Astrocyte (in vitro differentiated cells and primary cell): ENCODE data around the gene KIZ.

Experiments
- CTCF ChIP-seq: IDR thresholded peaks from 2 replicates; pipeline ENCODE4 v1.5.1; 2011; ENCODE audit warnings: low read depth, mild to moderate bottlenecking, inconsistent platforms, low read length, moderate library complexity; ENCODE audit not compliant: insufficient read depth
- EZH2 ChIP-seq: IDR thresholded peaks from 2 replicates; pipeline ENCODE4 v1.6.1; 2012; ENCODE audit warnings: mild to moderate bottlenecking, low read length, inconsistent platforms; ENCODE audit not compliant: insufficient read depth

DNA sequence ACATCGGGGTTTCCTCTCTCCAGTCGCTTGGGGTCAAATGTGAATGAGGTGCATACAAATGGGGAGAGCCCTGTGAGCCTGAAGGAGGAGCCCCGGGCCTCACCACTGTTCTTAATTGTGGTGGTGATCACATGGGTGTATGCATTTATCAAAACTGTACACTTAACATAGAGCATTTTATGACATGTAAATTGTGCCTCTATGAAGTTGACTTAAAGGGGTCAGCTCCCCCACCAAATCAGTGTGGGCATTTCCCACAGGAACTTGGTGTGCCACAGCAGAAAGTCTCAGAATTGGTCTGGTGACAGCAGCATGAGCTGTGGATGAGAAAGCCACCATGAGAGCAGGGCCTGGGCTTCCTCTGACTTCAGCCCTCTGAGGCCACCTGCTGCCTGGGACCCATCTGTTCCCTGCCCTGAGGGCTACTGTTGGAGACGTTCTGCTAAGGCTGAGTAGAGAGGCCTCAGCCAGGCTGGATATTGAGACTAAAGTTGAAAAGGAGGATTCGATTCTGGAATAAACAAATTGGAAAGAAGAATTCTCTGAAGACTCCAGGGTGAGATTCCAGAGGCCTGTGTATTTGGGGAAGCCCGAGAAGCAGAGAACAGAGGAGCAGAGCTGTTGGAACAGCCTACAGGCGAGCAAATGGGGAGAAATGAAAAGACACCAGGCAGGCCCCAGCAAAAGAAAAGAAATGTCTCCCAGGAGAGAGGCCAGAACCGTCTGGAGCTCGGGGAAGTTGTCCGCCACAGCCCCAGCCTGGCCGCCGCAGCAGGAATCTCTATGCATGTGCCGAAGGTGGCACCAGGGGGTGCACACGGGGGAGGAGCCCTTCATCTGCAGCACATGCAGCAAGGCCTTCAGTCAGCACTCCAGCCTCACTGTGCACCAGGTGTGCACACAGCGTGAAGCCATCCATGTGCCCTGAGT is 139.6 kb downstream of the KIZ start:
- TF ChIP-seq EZH2 (no peak), CTCF (no peak)
